SK-N-SH (cell line): ENCODE data around the gene CHERP. TPM values are rescaled to one million over a fixed set of nuclear protein-coding genes. Genes with fewer than 3 reads are reported as not detected.

ENCODE experiments used
- CTCF ChIA-PET: fragments of 300-600, 350-600 bp; formaldehyde crosslinking; extraction: SDS; loops from one replicate; lab custom pipeline; 2021; lab: Yijun Ruan, JAX
- POLR2A ChIA-PET: fragments of 350-600 bp; sonication (Branson Sonifier 250); formaldehyde crosslinking; extraction: SDS; loops from one replicate; lab custom pipeline; 2020; ENCODE audit warnings: antibody characterized with exemption, inconsistent platforms; lab: Yijun Ruan, JAX
- DNase-seq: peaks from one replicate; pipeline ENCODE4 v3.0.0; 2012
- H2AFZ ChIP-seq: fragments of 200-600 bp; sonication (generic); 2 replicates; pipeline ENCODE4 v1.8.1; 2016; ENCODE audit warnings: antibody characterized with exemption, mild to moderate bottlenecking, low read depth
- H3F3A ChIP-seq: fragments of 200-600 bp; sonication (generic); replicated peaks from 2 replicates; pipeline ENCODE3; 2016; ENCODE audit warnings: antibody characterized with exemption, mild to moderate bottlenecking; ENCODE audit not compliant: insufficient read depth
- H3K27ac ChIP-seq, 2 experiments: fragments of 200-500 bp in 1 of 2; fragments of 200-600 bp in 1 of 2; sonication (Bioruptor generic) in 1 of 2; sonication (generic), shearing (Covaris generic) in 1 of 2; 2 replicates each; pipeline versions ENCODE4 v1.5.1 to v1.6.1; 2014 to 2016; ENCODE audit warnings: low read depth in 2 of 2, inconsistent platforms in 1 of 2, low read length in 1 of 2, mild to moderate bottlenecking in 1 of 2, mixed read lengths in 1 of 2
- H3K27me3 ChIP-seq: fragments of 200-600 bp; sonication (generic), shearing (Covaris generic); 2 replicates; pipeline ENCODE4 v1.6.1; 2016; ENCODE audit warnings: mixed run types; ENCODE audit not compliant: insufficient read depth
- H3K36me3 ChIP-seq, 2 experiments: fragments of 200-500 bp in 1 of 2; fragments of 200-600 bp in 1 of 2; sonication (Bioruptor generic) in 1 of 2; sonication (generic) in 1 of 2; replicated peaks in 1 of 2; 2 replicates each; pipeline versions ENCODE3 to v1.5.1; 2014 to 2016; ENCODE audit warnings: low read length in 1 of 2, mild to moderate bottlenecking in 1 of 2; ENCODE audit not compliant: insufficient read depth in 2 of 2, control insufficient read depth in 1 of 2
- H3K4me1 ChIP-seq, 2 experiments: fragments of 200-500 bp in 1 of 2; fragments of 200-600 bp in 1 of 2; sonication (Bioruptor generic) in 1 of 2; sonication (generic), shearing (Covaris generic) in 1 of 2; 2 replicates each; pipeline versions ENCODE4 v1.5.1 to v1.6.1; 2014 to 2016; ENCODE audit warnings: low read depth in 1 of 2, low read length in 1 of 2, mixed run types in 1 of 2; ENCODE audit not compliant: insufficient read depth in 2 of 2, control insufficient read depth in 1 of 2
- H3K4me2 ChIP-seq: fragments of 200-600 bp; sonication (generic), shearing (Covaris generic); 2 replicates; pipeline ENCODE4 v1.6.1; 2017; ENCODE audit warnings: mixed run types
- H3K4me3 ChIP-seq, 2 experiments: fragments of 200-500 bp in 1 of 2; fragments of 200-600 bp in 1 of 2; sonication (Bioruptor generic) in 1 of 2; sonication (generic), shearing (Covaris generic) in 1 of 2; 2 replicates each; pipeline versions ENCODE4 v1.5.1 to v1.8.1; 2014 to 2016; ENCODE audit warnings: low read depth in 2 of 2, inconsistent platforms in 1 of 2, low read length in 1 of 2, mild to moderate bottlenecking in 1 of 2, mixed read lengths in 1 of 2, moderate library complexity in 1 of 2
- H3K79me2 ChIP-seq: fragments of 200-600 bp; sonication (generic); 2 replicates; pipeline ENCODE4 v1.8.1; 2017; ENCODE audit warnings: mild to moderate bottlenecking; ENCODE audit not compliant: insufficient read depth
- H3K9ac ChIP-seq: fragments of 200-600 bp; sonication (generic); 2 replicates; pipeline ENCODE4 v1.6.1; 2017; ENCODE audit warnings: mixed run types
- H3K9me2 ChIP-seq: fragments of 200-600 bp; sonication (generic); 2 replicates; pipeline ENCODE4 v1.6.1; 2017; ENCODE audit warnings: mixed run types
- H3K9me3 ChIP-seq: fragments of 200-600 bp; sonication (generic); 2 replicates; pipeline ENCODE4 v1.6.1; 2017; ENCODE audit warnings: mixed run types, mild to moderate bottlenecking, moderate library complexity
- H4K20me1 ChIP-seq: fragments of 200-600 bp; sonication (generic); 2 replicates; pipeline ENCODE4 v1.6.1; 2017; ENCODE audit warnings: mild to moderate bottlenecking, mixed run types; ENCODE audit not compliant: insufficient read depth
- CHD2 ChIP-seq: fragments of 150-350 bp; IDR thresholded peaks from 2 replicates; pipeline ENCODE4 v1.6.1; 2018; ENCODE audit warnings: low read length; ENCODE audit not compliant: partially characterized antibody
- ELF1 ChIP-seq: IDR thresholded peaks from 2 replicates; pipeline ENCODE4 v1.4.0; 2012
- FOXM1 ChIP-seq: IDR thresholded peaks from 2 replicates; pipeline ENCODE4 v1.4.0; 2012; ENCODE audit warnings: low read depth, mild to moderate bottlenecking
- GABPA ChIP-seq: IDR thresholded peaks from 2 replicates; pipeline ENCODE4 v1.4.0; 2012; ENCODE audit warnings: low read depth, mild to moderate bottlenecking
- GATA2 ChIP-seq: sonication (generic); formaldehyde crosslinking; IDR thresholded peaks from 2 replicates; pipeline ENCODE4 v1.5.0; 2020; ENCODE audit warnings: mild to moderate bottlenecking, missing genetic modification reagents
- IRF3 ChIP-seq: fragments of 150-350 bp; IDR thresholded peaks from 2 replicates; pipeline ENCODE4 v1.6.1; 2016; ENCODE audit warnings: mild to moderate bottlenecking, low read depth, low read length
- JUND ChIP-seq: IDR thresholded peaks from 2 replicates; pipeline ENCODE4 v1.4.0; 2012
- MAX ChIP-seq: IDR thresholded peaks from 2 replicates; pipeline ENCODE4 v1.4.0; 2012; ENCODE audit warnings: low read depth
- MEF2A ChIP-seq: IDR thresholded peaks from 2 replicates; pipeline ENCODE4 v1.4.0; 2012; ENCODE audit warnings: low read depth, borderline replicate concordance
- PBX3 ChIP-seq: IDR thresholded peaks from 2 replicates; pipeline ENCODE4; 2012
- POLR2AphosphoS5 ChIP-seq: IDR thresholded peaks from 2 replicates; pipeline ENCODE4 v1.6.1; 2012; ENCODE audit warnings: low read depth, low read length
- RAD21 ChIP-seq: IDR thresholded peaks from 2 replicates; pipeline ENCODE4 v1.6.1; 2012; ENCODE audit warnings: mild to moderate bottlenecking, low read length
- REST ChIP-seq: IDR thresholded peaks from 2 replicates; pipeline ENCODE4 v1.6.1; 2012; ENCODE audit warnings: mild to moderate bottlenecking, low read depth, low read length, moderate library complexity
- RFX5 ChIP-seq: IDR thresholded peaks from 2 replicates; pipeline ENCODE4 v1.6.1; 2012; ENCODE audit warnings: mild to moderate bottlenecking, improper control_type of control experiment, low read length
- TCF12 ChIP-seq: IDR thresholded peaks from 2 replicates; pipeline ENCODE4 v1.4.0; 2012
- ZBTB33 ChIP-seq: IDR thresholded peaks from 2 replicates; pipeline ENCODE4 v1.4.0; 2012; ENCODE audit warnings: low read depth, borderline replicate concordance
- WGBS: methylation state at CpG from one replicate; pipeline ENCODE4 v1.1.6; 2017; ENCODE audit warnings: low lambda C conversion rate; 5-methylcytosine and 5-hydroxymethylcytosine counted together
- polyA plus RNA-seq, 3 experiments: library from polyadenylated mRNA; depleted of rRNA; stranded (reverse); fragments of >200 nt; gene quantifications; 2 replicates each; pipeline ENCODE4 v1.2.3, GENCODE V29; 2012

CHERP gene
- polyA plus RNA-seq, 1 of the 3 experiments (the other 2 are of a cell fraction) = 16.8 TPM

- Histone ChIP-seq H3K4me1 (peaks cover 24 to 54% of the 10 kb centered on the region in 2 experiments; a peak in 3 of 4 replicates), H3K9me3 (no peaks in the 10 kb centered on the region), H3K9ac (no peak overlapping the region), H3K4me2 (no peak overlapping the region), H3K4me3 (no peak overlapping the region), H3K9me2 (no peaks in the 10 kb centered on the region), H3K79me2 (peaks cover 98% of the 10 kb centered on the region), H3K27ac (peak overlapping the region in 1 of 2 experiments; percentile 76; a peak in 2 of 4 replicates), H3F3A (peaks cover 8% of the 10 kb centered on the region), H3K27me3 (no peaks in the 10 kb centered on the region), H3K36me3 (peaks cover 4 to 27% of the 10 kb centered on the region in 2 experiments), H4K20me1 (peaks cover 96% of the 10 kb centered on the region), H2AFZ (no peak overlapping the region)
- TF ChIP-seq RFX5 (no peak), CHD2 (no peak), MAX (no peak), POLR2AphosphoS5 (no peak), FOXM1 (no peak), TCF12 (no peak), PBX3 (no peak), RAD21 (no peak), MEF2A (no peak), ZBTB33 (no peak), GABPA (no peak), ELF1 (no peak)
- POLR2A ChIA-PET = interaction anchor here (0.5 to 1.7 kb wide), 2 partner anchors 8 to 119 kb away, joined by 4 to 7 read pairs; no protein-coding TSS in a partner anchor
- CTCF ChIA-PET = no interaction called here
- WGBS = 63% methylated on average over 6 of the region's 12 CpGs
- no peak for DNase-seq
Measured at GRCh38 chr19:16581145-16581970, 39.1 kb upstream of the CHERP start.

- Histone ChIP-seq H3K27me3 (no peaks in the 10 kb centered on the region), H3K27ac (no peak overlapping the region), H4K20me1 (peaks cover 95% of the 10 kb centered on the region), H3K79me2 (peaks cover 98% of the 10 kb centered on the region), H3K4me2 (no peak overlapping the region), H3K36me3 (peaks cover 9 to 45% of the 10 kb centered on the region in 2 experiments), H3K9me2 (no peaks in the 10 kb centered on the region), H3K4me3 (no peak overlapping the region), H3K9ac (no peak overlapping the region), H3F3A (peaks cover under 1% of the 10 kb centered on the region), H3K9me3 (no peaks in the 10 kb centered on the region), H2AFZ (no peak overlapping the region), H3K4me1 (peaks cover 14 to 43% of the 10 kb centered on the region in 2 experiments; a peak in 3 of 4 replicates)
- ChIA-PET CTCF (no interaction called here), POLR2A (no interaction called here)
- DNase-seq = no peak
- WGBS = 95% methylated on average over 4 of the region's 4 CpGs
- TF ChIP-seq MAX = no peak
- no peak for TF ChIP-seq GATA2 (CRISPR knock-in tag)
- TF ChIP-seq REST = no peak
- TF ChIP-seq RFX5 = no peak
- TF ChIP-seq IRF3 = no peak
- no peak for TF ChIP-seq JUND
Measured at GRCh38 chr19:16579381-16579780, 37.1 kb upstream of the CHERP start.
